HFF-Myc (cell line): ENCODE results near the gene PSMA6.
"Not testable (repeated sequence)": the region's sequence is repeated elsewhere in the genome, so short reads cannot be mapped to it uniquely, and the experiment has no call there.

Experiments
- DNase-seq: peaks from one replicate; pipeline ENCODE4 v3.0.0-alpha.2; 2011; ENCODE audit warnings: low read depth; ENCODE audit errors: extremely low read depth
- H3K4me3 ChIP-seq: replicated peaks from 2 replicates; pipeline ENCODE4 v1.5.1; 2011; ENCODE audit warnings: low read depth, mild to moderate bottlenecking, control low read depth, low read length
- TF ChIP-seq, protein P1 (sequence below): IDR thresholded peaks from 2 replicates; pipeline ENCODE4 v1.5.1; 2012; ENCODE audit warnings: mild to moderate bottlenecking, low read depth, low read length, control low read depth; ENCODE audit errors: missing control alignments

The PSMA6 gene

DNA sequence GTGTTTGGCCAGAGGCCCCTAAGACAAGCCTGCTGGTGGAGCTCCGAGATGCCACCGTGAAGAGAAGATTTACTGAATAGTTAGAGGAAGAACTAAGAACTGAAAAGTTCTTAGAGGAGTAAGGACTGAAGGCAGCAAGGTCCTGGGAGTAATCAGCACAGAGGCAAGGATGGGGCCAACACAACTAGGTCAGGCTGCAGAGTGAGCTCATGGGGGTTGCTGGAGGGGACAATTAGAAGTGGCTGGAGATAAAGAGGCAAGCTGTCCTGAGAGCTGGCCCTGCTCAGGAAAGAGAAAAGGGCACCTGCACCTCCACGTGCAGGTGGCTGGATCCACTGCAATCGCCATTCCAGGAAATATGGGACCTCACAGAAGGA, 59.7 kb downstream of the PSMA6 start:
- no peak for DNase-seq
- TF ChIP-seq, protein P1, sequence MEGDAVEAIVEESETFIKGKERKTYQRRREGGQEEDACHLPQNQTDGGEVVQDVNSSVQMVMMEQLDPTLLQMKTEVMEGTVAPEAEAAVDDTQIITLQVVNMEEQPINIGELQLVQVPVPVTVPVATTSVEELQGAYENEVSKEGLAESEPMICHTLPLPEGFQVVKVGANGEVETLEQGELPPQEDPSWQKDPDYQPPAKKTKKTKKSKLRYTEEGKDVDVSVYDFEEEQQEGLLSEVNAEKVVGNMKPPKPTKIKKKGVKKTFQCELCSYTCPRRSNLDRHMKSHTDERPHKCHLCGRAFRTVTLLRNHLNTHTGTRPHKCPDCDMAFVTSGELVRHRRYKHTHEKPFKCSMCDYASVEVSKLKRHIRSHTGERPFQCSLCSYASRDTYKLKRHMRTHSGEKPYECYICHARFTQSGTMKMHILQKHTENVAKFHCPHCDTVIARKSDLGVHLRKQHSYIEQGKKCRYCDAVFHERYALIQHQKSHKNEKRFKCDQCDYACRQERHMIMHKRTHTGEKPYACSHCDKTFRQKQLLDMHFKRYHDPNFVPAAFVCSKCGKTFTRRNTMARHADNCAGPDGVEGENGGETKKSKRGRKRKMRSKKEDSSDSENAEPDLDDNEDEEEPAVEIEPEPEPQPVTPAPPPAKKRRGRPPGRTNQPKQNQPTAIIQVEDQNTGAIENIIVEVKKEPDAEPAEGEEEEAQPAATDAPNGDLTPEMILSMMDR: no peak

GRCh38 chr14:35352274-35353233, 60.4 kb downstream of the PSMA6 start:
- DNase-seq: no peak

More for the DNA sequence above, 59.7 kb downstream of the PSMA6 start:
- no peak overlapping the region for H3K4me3 ChIP-seq

DNA sequence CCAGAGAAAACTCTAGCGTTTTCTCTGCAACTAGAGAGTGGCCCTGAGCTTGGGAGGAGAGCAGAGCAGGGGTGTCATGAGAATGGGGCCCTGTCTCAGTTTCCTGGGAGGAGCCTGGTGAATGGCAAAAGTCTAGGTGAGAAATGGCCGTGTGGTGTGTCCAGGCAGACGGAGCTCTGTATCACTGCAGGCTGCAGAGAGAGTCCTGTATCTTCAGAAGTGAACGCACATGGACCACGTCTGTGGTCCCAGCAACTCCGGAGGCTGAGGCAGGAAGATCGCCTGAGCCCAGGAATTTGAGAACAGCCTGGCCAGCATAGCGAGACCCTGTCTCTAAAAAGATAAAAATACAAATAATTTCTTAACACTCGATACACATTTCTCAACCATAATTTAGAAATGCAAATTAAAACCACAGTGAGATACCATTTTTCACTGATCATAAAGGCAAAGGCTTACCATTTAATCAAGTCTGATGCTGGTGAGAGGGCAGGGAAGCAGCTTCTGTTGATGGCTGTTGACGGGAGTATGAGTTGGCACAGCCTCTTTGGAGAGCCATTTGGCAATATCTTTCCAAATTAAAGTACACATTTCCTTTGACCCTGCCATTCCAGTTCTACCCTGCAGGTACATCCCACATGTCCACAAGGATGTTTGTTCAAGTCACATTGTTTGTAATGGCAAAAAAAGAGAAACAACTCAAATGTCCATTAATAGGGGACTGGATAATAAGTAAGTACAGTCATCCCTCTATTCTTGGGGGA, 61.4 kb downstream of the PSMA6 start:
- DNase-seq: no peak
- H3K4me3 ChIP-seq: no peak overlapping the region
- TF ChIP-seq, protein P1: no peak

More at GRCh38 chr14:35352274-35353233, 60.4 kb downstream of the PSMA6 start:
- no peak overlapping the region for H3K4me3 ChIP-seq
- TF ChIP-seq, protein P1: no peak

- DNase-seq, H3K4me3 ChIP-seq: not testable (repeated sequence)
These were observed 63.1 kb downstream of the PSMA6 start for GRCh38 chr14:35355235-35355634.

DNA sequence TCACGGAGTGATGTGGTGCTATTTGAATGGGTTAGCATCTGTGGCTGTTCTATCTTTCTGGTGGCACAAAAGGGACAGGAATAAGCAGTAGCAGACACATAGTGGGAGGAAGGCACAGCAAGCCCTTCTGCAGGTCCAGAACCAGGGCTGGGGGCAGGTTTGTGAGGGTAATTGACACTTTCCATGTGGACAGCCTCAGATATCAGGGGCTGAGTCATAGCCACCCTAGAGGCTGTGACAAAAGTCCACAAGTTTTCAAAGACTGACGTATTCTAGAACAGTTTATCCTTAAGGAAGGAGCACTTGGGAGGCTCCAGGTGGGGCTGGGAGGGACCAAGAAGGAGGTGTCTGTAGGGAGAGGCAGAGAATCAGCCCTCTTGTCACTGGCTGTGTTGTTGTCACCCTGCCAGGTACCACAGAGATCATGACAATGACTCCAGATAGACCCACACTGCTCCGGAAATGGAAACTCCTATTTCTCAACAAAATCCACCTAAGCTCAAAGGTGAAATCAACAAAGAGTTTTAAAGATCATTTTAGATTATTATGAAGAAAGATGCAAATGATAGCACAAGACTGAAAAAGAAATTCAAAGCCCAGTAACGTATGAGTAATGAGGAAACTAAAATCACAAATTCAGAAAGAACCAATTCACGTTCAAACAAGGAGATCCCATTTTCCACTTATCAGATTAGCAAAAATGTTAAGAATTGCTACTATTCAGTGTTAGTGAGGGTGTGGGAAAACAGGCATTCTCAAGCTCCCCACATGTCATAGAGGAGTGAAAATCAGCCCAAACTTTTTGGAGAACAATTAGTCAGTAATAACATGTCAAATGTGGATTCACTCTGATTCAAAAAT, 64.0 kb downstream of the PSMA6 start:
- TF ChIP-seq, protein P1: no peak
- no peak for DNase-seq
- no peak overlapping the region for H3K4me3 ChIP-seq

- H3K4me3 ChIP-seq, DNase-seq: not testable (repeated sequence)
These were observed 67.5 kb downstream of the PSMA6 start for GRCh38 chr14:35359655-35360054.

- no peak overlapping the region for H3K4me3 ChIP-seq
- TF ChIP-seq, protein P1: no peak
- no peak for DNase-seq
These were observed 68.9 kb downstream of the PSMA6 start for GRCh38 chr14:35361141-35361480.
